Activated T-helper 1 cell treated with Interleukin-2 at 50 U/mL for 16 hours (primary cell): ENCODE results near the gene MYH15.

Experiments used
- DNase-seq: peaks from one replicate; pipeline ENCODE4 v3.0.0-alpha.2; 2020; ENCODE audit warnings: low read depth

MYH15 gene

DNA sequence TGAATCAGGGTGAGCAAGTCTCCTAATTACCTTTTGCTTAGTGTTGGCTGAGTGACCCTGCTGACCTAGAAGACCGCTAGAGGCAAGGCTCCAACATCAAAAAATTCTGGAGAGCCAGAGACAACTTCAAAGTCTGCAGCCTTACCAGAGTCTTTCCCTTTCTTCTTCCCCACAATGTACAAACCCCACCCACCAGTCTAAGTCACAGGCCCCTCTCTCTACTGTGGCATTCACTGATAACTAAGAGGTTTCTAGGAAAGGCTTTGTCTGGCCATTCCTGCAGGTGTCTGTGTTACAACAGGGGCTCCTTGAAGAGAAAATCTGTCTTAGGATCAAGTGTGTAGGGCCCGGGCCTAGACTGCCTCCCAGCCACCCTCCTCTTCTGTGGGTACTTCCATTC is 525 bp downstream of the MYH15 start:
- no peak for DNase-seq

GRCh38 chr3:108509263-108509662 is 1.1 kb downstream of the MYH15 start:
- no peak for DNase-seq

- no peak for DNase-seq
Observed at GRCh38 chr3:108507902-108508301, 2.5 kb downstream of the MYH15 start.

DNA sequence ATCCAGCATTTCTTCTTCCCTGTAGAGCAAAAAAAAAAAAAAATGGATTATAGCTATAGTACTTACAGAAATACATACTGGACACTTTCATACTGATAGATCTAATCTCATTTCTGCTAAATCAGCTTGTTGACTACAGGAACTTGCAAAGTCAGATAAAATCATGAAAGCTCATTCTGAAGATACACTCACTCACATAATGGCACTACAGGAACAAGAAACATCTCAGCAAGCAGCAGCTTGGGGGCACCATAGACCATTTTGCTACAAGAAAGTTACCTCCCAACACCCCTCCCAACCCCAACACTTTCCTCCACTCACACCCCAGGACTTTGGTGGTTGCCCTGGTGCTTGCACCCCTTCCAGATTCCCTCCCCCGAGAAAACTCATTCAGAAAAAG is 4.6 kb downstream of the MYH15 start:
- no peak for DNase-seq

- DNase-seq, result no peak
Observed at GRCh38 chr3:108503722-108504121, 6.7 kb downstream of the MYH15 start.

DNA sequence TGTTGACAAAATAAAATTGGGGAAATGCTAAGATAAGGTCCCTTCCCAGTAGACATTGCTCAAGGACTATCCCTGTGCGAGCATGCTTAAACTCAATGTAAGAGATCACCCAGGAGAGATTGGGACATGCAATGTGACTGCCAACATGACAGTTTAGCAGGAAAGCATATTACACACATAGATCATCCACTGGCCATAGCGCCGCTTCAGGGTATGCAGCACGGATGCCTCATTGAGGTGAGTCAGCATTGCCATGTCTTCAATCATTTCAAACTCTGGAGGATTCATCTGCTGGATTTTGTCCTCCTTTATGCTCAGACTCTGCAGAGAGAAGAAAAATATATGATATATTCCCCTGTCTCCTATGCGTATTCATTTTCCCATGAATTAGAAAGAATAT is 8.9 kb downstream of the MYH15 start:
- DNase-seq, result no peak

- DNase-seq, result no peak
Observed at GRCh38 chr3:108500728-108501127, 9.7 kb downstream of the MYH15 start.

DNA sequence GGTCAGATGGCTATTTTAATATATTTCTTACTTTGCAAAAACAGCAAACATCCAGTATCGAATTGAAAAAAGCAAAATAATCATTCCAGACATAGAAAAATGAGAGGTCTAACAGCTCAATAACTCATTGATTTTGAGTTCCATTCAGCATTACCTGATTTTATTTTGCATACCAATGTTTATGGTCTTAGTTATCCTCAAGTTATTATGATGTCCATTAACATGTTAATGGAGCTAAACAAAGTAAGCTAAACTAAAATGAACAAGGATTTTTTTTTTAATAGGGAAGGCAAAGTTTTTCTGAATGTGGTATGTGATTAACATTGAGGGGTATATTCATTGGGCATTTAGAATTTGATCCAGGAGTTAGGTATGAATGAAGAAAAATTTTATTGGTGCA is 13.1 kb downstream of the MYH15 start:
- no peak for DNase-seq

- no peak for DNase-seq
Observed at GRCh38 chr3:108495717-108496116, 14.7 kb downstream of the MYH15 start.

DNA sequence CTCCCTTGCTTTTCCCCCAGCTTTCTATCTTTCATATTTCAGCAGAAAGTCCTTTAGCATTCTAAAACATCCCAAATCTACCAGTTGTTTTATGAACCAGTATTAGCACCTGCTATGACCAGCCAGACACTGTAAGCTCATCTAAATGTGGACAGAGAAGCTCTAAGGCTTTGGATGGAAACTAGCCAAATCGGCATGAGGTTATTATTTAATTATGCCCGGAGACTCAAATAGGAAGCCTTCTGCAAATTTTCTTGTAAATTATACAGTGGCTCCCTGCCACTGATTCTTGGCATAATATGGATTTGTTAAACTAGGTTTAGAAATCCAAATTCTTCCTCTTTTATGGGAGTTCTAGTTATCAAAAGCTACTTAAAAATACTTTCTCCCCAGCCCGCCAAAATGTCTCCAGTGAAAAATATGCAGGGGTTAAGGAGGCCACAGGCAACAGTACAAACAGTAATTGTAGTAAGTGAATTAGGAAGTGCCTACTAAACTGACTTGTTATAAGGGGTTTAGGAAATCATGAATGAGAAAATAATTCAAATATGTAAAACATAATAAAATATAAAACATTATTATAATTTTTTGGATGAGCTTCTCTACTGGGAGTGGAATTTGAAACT is 15.4 kb downstream of the MYH15 start:
- no peak for DNase-seq

GRCh38 chr3:108493862-108494261 is 16.5 kb downstream of the MYH15 start:
- no peak for DNase-seq

DNA sequence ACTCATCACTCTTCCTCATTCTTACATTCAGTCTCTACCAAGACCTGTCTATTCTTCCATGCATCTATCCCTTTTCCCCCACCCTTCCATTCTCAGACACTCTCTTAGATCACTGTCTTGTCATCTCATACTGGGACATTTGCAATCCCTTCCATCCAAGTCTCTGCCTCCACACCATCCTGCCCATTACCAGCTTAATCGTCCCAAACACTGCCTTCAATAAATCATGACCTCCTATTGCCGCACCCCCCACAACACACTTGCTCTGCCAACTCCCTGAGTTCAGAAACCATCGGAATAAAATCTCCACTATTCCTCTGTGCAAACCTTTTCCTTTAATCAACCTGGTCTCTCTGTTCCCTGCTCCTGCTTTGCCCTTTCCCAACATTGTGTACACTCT is 18.9 kb downstream of the MYH15 start:
- DNase-seq, result no peak

DNA sequence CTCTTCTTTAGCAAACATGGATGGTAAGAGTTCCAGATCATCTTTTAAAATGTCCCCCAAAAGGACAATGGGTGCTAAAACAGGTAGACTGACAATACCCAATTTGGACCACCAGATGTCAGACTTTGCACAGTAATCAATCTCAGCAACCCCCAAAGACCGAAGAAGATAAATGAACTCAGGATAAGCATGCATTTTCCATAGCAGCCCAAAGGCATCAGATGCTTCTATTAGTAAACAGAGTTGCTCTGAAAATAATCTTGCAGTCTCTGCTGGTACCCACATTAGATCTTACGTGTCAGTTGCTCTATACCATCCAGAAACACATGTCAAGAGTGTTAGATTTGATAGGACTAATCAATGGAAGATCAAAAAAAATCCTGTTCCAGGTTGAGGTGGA is 20.6 kb downstream of the MYH15 start:
- no peak for DNase-seq

DNA sequence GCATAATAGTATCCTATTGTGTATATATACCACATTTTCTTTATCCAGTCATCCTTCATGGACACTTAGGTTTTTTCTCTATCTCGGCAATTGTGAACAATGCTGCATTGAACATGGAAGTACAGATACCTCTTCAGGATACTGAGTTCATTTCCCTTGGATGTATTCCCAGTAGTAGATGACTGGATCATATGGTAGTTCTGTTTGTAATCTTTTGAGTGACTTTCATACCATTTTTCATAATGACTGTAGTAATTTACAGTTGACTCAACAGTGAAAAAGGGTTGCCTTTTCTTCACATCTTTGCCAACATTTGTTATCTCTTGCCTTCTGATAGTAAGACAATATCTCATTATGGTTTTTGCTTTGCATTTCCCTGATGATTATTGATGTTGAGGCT is 21.8 kb downstream of the MYH15 start:
- no peak for DNase-seq

DNA sequence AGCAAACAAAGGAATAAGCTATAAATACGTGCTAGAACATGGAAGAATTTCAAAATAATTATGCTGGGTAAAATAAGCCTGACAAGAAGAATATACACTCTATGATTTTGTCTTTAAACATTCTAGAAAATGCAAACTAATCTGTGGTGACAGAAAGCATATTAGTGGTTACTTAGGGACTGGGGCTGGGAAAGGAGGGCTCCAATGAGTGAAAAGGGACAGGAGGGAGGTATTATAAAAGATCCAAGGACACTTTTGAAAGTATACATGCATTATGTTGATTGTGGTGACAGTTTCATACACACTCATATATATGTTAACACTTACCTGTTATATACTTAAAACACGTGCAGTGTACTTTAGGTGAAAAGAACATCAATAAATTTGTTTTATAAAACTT is 23.0 kb downstream of the MYH15 start:
- no peak for DNase-seq

GRCh38 chr3:108486941-108487340 is 23.5 kb downstream of the MYH15 start:
- DNase-seq, result no peak

- no peak for DNase-seq
Observed at GRCh38 chr3:108486338-108486737, 24.1 kb downstream of the MYH15 start.

DNA sequence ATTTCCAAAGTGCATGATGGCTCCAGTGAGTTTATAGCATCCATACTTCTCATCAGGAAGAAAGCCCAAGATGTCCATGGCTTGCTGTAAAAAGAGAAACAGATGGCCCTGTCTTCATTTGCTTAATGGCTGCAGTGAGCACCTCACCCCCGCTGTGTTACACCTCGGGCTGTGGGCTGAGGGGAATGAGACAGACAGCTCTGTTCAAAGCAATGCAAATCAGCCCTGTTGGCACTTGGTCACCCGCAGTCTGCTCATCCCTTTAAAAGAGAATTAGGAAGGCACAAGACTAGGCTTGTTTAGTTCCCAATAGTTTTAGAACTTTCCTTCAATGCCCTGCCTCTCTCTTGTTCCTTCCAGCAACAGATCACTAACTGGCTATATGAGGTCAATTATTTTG is 25.2 kb downstream of the MYH15 start:
- DNase-seq, result no peak

GRCh38 chr3:108479224-108479623 is 31.2 kb downstream of the MYH15 start:
- DNase-seq, result no peak

GRCh38 chr3:108477511-108478147 is 32.8 kb downstream of the MYH15 start:
- DNase-seq, result peak; percentile 7

DNA sequence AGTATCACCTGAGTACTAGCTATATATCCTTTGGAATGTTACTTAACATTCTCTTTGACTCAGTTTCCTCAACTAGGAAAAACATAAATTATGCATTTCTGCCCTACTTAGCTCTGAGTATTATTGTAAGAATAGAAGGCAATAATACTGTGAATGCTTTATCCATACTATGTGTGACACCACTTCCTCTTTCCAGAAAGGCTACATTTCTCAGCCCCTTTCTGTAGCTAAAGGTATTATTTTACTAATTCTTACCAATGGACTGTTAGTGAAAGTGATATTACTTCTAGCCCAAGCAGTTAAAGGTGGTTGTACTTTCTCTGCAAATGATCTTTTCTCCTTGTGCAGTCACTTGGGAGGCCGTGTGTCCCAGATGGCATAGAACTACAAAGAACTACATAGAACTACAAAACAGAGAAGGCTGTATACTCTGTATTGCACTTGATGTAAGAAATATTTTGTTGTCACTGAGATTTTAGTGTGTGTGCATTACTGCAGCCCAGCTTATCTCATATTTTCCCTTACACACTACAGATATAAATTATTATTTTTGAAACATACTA is 35.1 kb downstream of the MYH15 start:
- no peak for DNase-seq

- DNase-seq, result no peak
Observed at GRCh38 chr3:108474581-108474980, 35.8 kb downstream of the MYH15 start.

DNA sequence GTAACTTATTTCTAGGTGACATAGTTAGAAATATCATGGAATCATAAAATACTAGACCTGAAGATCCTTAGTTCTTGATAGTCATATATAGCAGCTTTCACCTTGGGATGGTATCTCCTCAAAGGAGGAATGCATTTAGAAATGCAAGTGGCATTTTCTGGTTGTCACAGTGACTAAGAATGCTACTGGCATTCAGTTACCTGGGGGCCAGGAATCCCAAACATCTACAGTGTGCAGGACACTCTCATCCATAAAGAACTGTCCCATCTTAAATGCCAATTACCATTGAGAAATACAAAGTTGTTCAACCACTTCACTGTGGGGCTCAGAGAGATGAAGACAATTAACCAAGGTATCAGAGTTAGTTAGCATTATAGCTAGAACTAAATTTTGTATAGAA is 36.7 kb downstream of the MYH15 start:
- DNase-seq, result no peak

DNA sequence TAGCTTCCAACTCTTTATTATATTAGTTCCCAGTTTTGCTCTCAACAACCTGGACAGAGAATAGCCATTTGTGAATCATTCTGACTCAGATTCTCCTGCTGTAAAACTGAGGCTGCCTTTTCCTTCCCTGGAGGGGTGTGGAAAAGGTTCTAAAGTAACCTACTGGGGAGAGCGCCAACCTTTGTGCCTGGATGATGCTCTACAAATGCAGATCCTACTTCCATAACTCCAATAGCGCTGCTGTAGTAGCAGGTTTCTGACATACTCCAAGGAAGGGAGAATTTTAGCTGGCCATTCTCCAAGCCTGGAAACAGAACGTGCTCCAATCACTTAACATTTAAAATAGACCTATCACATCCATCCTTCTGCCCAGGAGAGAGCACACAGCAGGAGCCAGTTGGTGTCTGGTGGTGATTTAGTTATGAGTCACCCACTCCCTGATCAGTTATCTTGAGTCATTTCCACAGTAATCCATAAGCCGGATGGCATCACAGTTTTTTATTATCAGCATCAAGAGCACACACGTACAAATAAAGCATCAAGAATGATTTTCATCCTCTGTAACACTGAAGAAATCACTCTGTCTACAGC is 38.3 kb downstream of the MYH15 start:
- DNase-seq, result no peak
